ENCODE measurements around the gene PPA2.
A peak's percentile ranks its signal among the peaks of the same experiment; 100 is the strongest.
"Not testable (repeated sequence)": the region's sequence is repeated elsewhere in the genome, so short reads cannot be mapped to it uniquely, and the experiment has no call there.

The PPA2 gene

DNA sequence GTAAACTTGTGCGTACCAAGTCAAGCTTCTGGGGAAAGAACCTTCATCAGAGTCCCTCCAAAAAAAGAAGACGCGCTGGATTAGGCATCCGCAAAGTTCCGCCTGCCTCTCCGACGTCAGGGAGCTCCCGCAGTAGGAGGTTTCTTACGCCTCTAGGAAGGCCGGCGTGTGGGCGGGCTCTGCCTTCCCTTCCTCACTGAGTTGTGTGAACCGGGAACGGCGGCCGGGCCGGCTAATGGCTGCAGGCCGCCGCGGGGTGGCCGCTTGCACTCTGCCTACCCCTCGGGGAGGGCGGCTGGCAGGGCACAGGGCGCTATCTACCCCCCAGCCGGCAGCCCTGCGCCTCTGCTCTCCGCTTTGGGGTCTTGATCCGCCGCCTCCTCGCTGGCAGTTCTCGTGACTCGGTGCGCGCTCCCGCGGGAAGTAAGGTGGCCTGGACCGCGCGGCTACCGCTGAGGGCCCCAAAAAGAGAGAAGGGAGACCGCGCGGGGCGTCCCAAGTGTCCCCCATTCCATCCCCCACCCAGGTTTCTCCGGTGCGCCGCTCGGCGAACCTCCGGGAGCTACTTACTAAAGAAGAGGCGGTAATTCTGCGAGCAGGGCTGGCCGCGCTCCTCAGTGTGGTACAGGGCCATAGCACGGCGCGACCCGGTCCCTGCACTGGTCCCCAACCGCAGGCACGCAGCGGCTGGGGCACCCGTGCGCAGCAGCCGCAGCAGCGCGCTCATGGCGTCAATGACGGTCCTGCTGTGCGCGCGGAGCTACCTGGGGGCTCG is at the start of gene PPA2:
TSS of gene PPA2 (minus strand) at position 739 of the 775 bp plus-strand sequence. CDS start at position 727, 12 bp downstream.
- peak; percentile 61 for DNase-seq

DNA sequence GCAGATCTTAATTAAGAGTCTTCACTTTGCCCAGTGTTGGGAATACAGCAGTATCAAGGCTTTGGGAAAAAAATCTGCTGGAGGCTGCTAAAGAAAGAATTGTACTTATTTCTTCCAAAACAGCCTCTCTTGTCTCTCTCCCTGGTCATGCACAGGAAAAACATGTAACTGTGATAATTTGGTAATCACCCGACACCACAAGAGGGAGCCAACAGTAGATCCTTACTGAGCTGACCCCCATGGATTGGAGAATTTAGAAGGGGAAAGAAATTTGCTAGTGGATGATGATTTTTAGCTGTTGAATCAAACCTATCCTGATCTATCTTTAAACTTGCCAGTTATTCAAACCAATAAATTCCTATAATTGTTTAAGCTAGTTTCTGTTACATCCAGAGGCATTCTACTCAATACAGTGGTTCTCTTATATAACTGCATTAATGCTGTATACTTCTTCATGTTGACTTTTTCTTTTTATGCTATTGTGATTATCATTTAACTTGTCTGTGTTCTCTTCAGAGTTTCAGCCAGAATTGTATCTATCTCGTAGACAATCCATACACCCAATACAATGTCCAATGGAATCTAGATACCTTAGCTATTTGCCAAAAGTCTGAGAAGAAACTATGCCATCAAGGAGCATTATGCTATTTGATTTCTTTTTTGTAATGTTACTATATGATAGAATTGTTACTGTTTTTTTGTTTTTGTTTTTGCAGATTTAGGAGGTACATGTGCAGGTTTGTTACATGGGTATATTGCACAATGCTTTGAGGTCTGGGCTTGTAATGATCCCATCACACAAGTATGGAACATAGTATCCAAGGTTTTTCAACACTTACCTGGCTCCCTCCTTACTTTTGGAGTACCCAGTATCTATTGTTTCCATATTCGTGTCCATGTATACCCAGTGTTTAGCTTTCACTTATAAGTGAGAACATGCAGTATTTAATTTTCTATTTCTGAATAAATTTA is 47.2 kb upstream of the PPA2 start:
- DNase-seq, result no peak

DNA sequence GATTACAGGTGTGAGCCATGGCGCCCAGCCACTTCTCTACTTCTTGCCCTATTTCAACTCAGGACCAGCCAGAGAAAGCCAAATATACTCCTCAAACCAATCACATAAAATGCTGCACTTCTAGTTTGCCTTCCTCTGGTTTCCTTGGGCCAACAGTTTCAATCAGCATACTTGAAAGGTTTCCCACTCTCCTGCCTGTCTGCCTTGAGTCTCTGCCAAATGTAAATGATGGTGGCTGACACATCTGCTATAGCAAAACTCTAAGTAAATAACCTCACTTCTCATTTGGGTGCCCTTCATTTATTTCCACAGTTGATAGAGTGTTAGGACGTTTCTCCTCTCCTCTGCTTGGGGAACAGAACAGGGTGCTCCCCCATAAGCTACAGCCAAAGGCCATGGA is 36.4 kb upstream of the PPA2 start:
- DNase-seq, result no peak

- no peak for DNase-seq
Observed at GRCh38 chr4:105509714-105510113, 35.9 kb upstream of the PPA2 start.

GRCh38 chr4:105509291-105509690 is 35.4 kb upstream of the PPA2 start:
- no peak for DNase-seq

- no peak for DNase-seq
Observed at GRCh38 chr4:105504744-105505143, 30.9 kb upstream of the PPA2 start.

DNA sequence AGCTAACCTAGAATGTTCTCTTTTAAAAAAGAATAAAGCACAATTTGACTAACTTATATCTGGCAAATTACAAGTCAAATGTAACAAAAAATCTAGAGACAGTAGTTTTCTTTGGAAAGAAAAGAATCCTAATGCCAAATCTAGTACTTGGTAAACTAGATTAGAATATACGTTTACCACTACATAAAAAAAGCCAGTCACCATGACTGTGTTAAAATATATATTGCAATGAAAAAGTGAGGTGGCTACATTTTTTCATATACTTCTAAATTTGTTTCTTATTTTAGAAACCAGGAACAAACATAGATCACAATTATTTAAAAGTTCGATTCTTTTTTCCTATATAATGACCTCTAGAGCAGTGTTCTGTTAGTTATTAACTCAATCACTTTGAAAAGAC is 29.6 kb upstream of the PPA2 start:
- no peak for DNase-seq

DNA sequence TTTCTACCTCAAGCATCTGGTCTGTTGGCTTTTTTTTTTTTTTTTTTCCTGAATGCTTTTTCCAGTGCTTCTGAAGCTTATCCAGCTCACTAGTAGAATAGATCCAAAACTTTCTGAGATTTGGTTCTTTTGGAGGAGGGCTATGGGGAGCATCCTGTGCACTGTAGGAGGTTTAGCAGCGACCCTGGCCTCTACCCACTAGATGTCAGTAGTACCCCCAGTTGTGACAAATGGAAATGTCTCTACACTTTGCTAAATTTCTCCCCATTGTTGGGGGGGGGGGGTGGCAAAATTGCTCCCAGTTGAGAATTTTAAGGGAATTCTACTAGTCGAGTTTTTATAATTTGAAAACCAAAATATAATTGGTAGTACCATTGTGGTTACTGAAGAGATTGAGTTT is 23.0 kb upstream of the PPA2 start:
- DNase-seq, result no peak

- no peak for DNase-seq
Observed at GRCh38 chr4:105495667-105496066, 21.8 kb upstream of the PPA2 start.

- DNase-seq, result no peak
Observed at GRCh38 chr4:105490523-105490922, 16.7 kb upstream of the PPA2 start.

DNA sequence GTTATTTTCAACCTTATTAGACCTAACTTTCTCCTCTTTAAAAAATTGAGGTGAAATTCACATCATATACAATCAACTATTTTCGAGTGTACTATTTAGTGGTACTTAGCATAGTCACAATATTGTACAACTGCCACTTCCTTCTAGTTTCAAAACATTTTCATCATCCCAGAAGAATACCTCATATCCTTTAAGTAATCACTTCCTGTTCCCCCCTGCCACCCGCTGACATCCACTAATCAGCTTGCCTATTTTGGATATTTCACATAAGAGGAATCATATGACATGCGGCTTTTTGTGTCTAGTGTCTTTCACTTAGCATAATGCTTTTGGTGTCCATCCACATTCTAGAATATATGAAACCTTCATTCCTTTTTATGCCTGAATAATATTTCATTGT is 10.0 kb upstream of the PPA2 start:
- no peak for DNase-seq

- peak; percentile 48 for DNase-seq
Observed at GRCh38 chr4:105474099-105474518, 247 bp upstream of the PPA2 start.

- no peak for DNase-seq
Observed at GRCh38 chr4:105472871-105473323, 965 bp downstream of the PPA2 start.

GRCh38 chr4:105471566-105472176 is 2.2 kb downstream of the PPA2 start:
- DNase-seq, result peak; percentile 1

- DNase-seq, result no peak
Observed at GRCh38 chr4:105470766-105471165, 3.1 kb downstream of the PPA2 start.

DNA sequence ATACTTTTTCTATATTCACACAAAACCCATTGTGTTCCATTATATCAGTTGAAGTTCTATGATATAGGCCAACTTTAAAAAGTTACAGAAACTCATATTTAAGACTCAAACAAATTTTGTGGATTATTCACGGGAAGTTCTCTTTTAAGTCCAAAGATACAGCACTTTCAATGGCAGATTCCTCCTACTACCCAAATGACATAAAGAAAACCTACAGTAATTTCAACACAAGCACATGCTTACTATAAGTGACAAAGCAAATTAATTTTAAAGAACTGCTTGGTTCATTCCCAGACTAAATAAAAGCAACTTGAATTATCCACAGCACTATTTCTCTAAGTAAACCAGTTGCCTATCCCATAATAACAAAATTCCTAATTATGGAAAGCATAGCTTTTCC is 4.1 kb downstream of the PPA2 start:
- no peak for DNase-seq

DNA sequence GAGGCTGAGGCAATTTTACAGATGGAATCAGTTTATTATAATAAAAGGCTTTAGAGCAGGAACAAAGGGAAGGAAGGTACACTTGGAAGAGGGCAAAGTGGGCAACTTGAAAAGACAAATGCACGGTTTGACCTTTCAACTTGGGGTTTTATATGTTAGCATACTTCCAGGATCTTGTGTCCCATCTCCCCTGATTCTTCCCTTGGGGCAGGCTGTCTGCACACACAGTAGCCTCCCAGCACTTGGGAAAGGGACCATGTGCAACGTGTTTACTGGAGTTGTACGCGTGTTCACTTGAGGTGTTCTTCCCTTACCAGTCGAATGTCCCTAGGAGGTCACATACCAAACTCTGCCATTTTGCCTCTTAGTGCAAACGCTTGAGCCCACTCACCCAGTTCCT is 7.3 kb downstream of the PPA2 start:
- DNase-seq, result no peak

GRCh38 chr4:105464563-105464962 is 9.3 kb downstream of the PPA2 start:
- DNase-seq, result not testable (repeated sequence)

DNA sequence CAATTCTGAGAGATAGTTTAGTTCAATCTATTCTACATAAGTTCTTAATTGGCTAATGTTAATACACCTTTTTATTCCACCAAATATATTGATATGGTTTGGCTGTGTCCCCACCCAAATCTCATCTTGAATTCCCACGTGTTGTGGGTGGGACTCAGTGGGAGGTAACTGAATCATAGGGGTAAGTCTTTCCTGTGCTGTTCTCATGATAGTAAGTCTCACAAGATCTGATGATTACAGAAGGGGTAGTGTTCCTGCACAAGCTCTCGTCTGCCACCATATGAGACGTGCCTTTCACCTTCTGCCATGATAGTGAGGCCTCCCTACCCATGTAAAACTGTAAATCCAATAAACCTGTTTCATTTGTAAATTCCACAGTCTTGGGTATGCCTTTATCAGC is 11.3 kb downstream of the PPA2 start:
- no peak for DNase-seq

GRCh38 chr4:105461621-105462382 is 12.1 kb downstream of the PPA2 start:
- DNase-seq, result no peak

- DNase-seq, result no peak
Observed at GRCh38 chr4:105461221-105461620, 12.6 kb downstream of the PPA2 start.

DNA sequence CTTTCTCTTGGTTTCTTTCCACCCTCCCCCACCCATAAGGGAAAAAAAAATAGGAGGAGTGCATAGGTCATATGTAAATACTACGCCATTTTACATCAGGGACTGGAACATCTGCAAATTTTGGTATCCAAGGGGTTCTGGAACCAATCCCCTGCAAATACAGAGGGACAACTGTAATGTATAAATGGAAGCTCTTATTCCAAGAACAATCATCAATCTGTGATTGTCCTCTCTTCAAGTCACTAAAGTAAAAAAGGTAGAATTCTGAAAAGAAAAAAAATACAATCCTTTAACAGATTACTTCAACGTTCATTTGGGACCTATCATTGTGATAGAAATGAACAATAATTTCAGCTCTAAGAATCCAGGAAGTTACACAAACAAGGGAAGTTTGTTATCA is 13.6 kb downstream of the PPA2 start:
- DNase-seq, result no peak

GRCh38 chr4:105458541-105458940 is 15.3 kb downstream of the PPA2 start:
- not testable (repeated sequence) for DNase-seq
